ENCODE data around the gene ZFPM1. TPM values are rescaled to one million over a fixed set of nuclear protein-coding genes. Genes with fewer than 3 reads are reported as not detected.

The ZFPM1 gene
- total RNA-seq, 3 donors from 2014 or later (not counting 1 experiment from before 2014, with no cell fraction given), result 56.3 to 71.0 (median 64.6) TPM

DNA sequence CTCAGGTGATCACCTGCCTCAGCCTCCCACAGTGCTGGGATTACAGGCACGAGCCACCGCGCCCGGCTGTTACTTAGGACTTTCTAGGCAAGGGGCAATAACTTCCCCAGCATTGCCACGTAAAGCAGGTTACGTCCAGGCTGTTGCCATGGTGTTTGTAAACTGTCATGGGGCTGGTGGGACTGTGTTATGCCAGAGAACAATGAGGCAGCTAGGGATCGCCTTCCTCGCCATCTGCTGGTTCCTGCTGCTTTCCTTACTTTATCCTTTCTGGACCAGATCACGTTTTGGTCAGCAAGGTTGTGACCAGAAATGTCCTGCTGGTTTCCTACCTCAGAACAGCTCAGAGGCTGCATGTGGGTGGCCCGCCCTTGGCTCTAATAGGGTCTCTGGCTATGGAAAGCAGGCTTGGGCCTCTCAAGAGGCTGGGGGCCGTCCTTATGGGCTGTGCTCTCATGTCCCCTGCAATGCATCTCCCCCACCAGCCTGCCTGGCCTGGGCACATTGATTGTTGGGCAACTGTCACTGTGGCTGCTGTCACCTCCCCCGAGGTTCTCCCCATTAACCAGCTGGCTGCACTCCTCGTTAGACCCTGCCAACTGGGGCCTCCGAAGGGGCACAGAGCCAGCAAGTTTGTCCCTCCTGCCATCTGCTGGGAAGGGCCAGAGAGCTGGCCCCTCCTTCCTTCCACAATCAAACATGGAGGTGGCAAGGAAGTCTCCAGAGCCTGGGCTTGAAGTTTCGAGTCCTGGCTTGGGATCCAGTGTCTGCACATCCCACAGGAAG lies 88.9 kb downstream of the ZFPM1 start:
- DNase-seq (no peak), ATAC-seq (no peak)
- H3K9me3 Mint-ChIP-seq, result peaks cover 4 to 5% of the 10 kb centered on the region in 2 donors
- no peaks in the 10 kb centered on the region for H3K27me3 Mint-ChIP-seq (ENCODE audit: low read depth in 2 of 2)
- H3K4me3 Mint-ChIP-seq, result no peak overlapping the region
- intact Hi-C loops (cut with micrococcal nuclease), result no loop called here
- TF ChIP-seq, protein P1, sequence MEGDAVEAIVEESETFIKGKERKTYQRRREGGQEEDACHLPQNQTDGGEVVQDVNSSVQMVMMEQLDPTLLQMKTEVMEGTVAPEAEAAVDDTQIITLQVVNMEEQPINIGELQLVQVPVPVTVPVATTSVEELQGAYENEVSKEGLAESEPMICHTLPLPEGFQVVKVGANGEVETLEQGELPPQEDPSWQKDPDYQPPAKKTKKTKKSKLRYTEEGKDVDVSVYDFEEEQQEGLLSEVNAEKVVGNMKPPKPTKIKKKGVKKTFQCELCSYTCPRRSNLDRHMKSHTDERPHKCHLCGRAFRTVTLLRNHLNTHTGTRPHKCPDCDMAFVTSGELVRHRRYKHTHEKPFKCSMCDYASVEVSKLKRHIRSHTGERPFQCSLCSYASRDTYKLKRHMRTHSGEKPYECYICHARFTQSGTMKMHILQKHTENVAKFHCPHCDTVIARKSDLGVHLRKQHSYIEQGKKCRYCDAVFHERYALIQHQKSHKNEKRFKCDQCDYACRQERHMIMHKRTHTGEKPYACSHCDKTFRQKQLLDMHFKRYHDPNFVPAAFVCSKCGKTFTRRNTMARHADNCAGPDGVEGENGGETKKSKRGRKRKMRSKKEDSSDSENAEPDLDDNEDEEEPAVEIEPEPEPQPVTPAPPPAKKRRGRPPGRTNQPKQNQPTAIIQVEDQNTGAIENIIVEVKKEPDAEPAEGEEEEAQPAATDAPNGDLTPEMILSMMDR (IDR thresholded peaks at IDR 0.05), result no peak
- Histone ChIP-seq H3K36me3 (ENCODE audit: control insufficient read depth, insufficient read depth, low read length) (peaks cover 1% of the 10 kb centered on the region), H3K4me1 (ENCODE audit: control insufficient read depth, insufficient read depth, low read length) (peaks cover 75% of the 10 kb centered on the region), H3K27me3 (ENCODE audit: control insufficient read depth, insufficient read depth, low read length) (no peaks in the 10 kb centered on the region), H3K4me3 (ENCODE audit: low read length) (no peak overlapping the region), H3K9me3 (ENCODE audit: control insufficient read depth, insufficient read depth, low read length) (peaks cover 31% of the 10 kb centered on the region), H3K27ac (ENCODE audit: low read length) (no peak overlapping the region)
- peaks cover 8 to 58% of the 10 kb centered on the region in 2 donors for H3K4me1 Mint-ChIP-seq
- 76% methylated on average over 15 of the region's 15 CpGs for whole genome bisulfite sequencing (ENCODE audit: insufficient coverage)
- H3K36me3 Mint-ChIP-seq, result peaks cover 10% of the 10 kb centered on the region
- peak overlapping the region in 1 of 2 donors; percentile 70 for H3K27ac Mint-ChIP-seq

DNA sequence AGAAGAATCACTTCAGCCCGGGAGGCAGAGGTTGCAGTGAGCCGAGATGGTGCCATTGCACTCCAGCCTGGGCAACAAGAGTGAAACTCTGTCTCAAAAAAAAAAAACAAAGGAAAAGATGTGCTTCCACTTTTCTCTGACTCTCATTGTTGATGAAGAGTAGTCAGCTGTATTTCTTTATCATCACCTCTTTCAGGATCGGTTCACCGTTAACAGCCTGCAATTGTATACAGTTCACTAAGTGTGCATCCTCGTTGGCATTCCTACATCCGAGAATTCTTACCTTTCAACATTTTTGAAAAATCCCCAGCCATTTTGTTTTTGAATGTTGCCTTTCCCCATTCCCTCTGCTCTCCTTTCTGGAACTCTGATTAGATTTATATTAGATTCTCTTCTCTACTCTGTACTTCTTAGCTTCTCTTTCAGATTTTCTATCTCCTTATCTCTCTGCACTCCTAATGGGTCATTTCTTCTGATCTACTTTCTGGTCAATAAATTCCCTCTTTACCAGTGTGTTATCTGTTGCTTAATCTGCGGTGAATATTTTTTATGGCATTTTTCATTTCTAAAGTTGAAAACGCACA lies 90.2 kb downstream of the ZFPM1 start:
- H3K27ac Mint-ChIP-seq, result no peak overlapping the region
- WGBS (ENCODE audit: insufficient coverage), result 70% methylated on average over 8 of the region's 8 CpGs
- no peak for ATAC-seq
- H3K36me3 ChIP-seq (ENCODE audit: control insufficient read depth, insufficient read depth, low read length), result no peaks in the 10 kb centered on the region
- H3K4me1 Mint-ChIP-seq, result peaks cover 10 to 54% of the 10 kb centered on the region in 2 donors
- H3K27ac ChIP-seq (ENCODE audit: low read length), result no peak overlapping the region
- H3K36me3 Mint-ChIP-seq, result peaks cover 10% of the 10 kb centered on the region
- no peaks in the 10 kb centered on the region for H3K27me3 ChIP-seq (ENCODE audit: control insufficient read depth, insufficient read depth, low read length)
- no peak overlapping the region for H3K4me3 ChIP-seq (ENCODE audit: low read length)
- DNase-seq, result no peak
- peaks cover 4 to 5% of the 10 kb centered on the region in 2 donors for H3K9me3 Mint-ChIP-seq
- no peaks in the 10 kb centered on the region for H3K27me3 Mint-ChIP-seq (ENCODE audit: low read depth in 2 of 2)
- TF ChIP-seq, protein P1 (IDR thresholded peaks at IDR 0.05), result no peak
- intact Hi-C loops (cut with micrococcal nuclease), result no loop called here
- H3K4me3 Mint-ChIP-seq, result no peak overlapping the region
- peaks cover 75% of the 10 kb centered on the region for H3K4me1 ChIP-seq (ENCODE audit: control insufficient read depth, insufficient read depth, low read length)
- H3K9me3 ChIP-seq (ENCODE audit: control insufficient read depth, insufficient read depth, low read length), result peaks cover 31% of the 10 kb centered on the region

DNA sequence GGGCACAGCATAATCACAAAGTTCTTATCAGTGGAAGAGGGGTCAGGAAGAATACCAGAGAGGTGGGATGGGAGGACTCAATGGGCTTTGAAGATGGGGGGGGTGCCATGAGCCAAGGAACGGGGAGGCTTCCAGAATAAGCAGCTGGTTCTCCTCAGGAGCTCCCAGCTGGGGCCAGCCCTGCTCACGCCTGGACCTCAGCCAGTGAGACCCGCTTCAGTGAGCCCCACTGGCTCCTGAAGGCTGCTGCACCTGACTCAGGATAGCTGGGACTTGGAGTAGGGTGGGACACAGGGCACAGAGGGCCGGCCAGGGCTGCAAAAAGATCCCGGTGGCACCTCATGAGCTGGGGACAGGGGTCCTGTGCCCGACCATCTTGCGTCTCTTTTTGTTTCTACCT lies 92.7 kb downstream of the ZFPM1 start:
- Histone ChIP-seq H3K4me3 (ENCODE audit: low read length) (no peak overlapping the region), H3K27ac (ENCODE audit: low read length) (no peak overlapping the region), H3K9me3 (ENCODE audit: control insufficient read depth, insufficient read depth, low read length) (peaks cover 31% of the 10 kb centered on the region), H3K36me3 (ENCODE audit: control insufficient read depth, insufficient read depth, low read length) (no peaks in the 10 kb centered on the region), H3K4me1 (ENCODE audit: control insufficient read depth, insufficient read depth, low read length) (peaks cover 77% of the 10 kb centered on the region), H3K27me3 (ENCODE audit: control insufficient read depth, insufficient read depth, low read length) (no peaks in the 10 kb centered on the region)
- Mint-ChIP-seq H3K9me3 (peaks cover 4 to 5% of the 10 kb centered on the region in 2 donors), H3K36me3 (peaks cover 10% of the 10 kb centered on the region), H3K27me3 (ENCODE audit: low read depth in 2 of 2) (no peaks in the 10 kb centered on the region), H3K4me1 (peaks cover 32 to 62% of the 10 kb centered on the region in 2 donors), H3K4me3 (no peak overlapping the region), H3K27ac (peak overlapping the region in 1 of 2 donors; percentile 86)
- DNase-seq, result no peak
- intact Hi-C loops (cut with micrococcal nuclease), result no loop called here
- TF ChIP-seq, protein P1 (IDR thresholded peaks at IDR 0.05), result no peak
- 83% methylated on average over 7 of the region's 7 CpGs for WGBS (ENCODE audit: insufficient coverage)
- no peak for ATAC-seq

All from natural killer cell (primary cell).